NCI-H187 treated with DMSO at 0.1 percent for 48 hours (cell line): ENCODE results near the gene PPP1R1C.

Source experiments
- DNase-seq: peaks from one replicate; lab custom pipeline; 2025; lab: John Stamatoyannopoulos, UW

The PPP1R1C gene

GRCh38 chr2:182113334-182113733, 127.7 kb downstream of the PPP1R1C start:
- no peak for DNase-seq

DNA sequence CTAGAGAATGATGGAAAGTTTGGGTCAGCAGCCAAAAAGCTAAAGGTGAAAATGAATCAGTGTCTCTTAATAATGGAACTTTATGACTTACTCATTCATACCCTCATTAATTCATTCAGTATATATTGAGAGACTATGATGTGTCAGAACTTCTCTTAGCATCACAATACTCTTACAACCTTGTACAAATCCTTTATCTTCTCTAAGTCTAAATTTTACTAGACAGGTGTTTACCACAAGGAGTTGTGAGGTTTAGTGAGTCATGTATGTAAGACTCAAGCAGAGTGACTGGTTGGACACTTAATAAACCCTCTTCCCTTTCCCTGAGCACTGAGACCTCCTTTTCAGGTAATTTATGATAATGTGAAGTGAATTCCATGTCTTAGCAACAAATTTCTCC, 129.6 kb downstream of the PPP1R1C start:
- DNase-seq: no peak

DNA sequence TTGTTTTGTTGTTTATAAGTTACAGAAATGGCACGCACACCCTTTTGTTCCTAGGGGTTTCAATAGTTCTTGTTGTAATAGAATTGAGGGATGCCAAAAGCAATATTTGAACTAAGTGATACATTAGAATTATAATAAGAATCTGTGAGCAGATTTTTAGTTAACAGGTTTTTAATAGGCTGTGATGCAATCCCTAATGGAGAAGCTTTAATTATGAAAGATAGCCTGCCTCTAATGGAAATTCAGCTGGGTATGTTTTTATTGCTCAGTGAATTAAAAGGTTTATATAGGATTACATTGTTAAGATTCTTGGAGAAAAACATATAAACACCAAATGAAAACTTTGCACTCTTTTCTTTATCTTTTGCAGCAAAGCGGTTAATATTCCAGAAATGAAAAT, 131.1 kb downstream of the PPP1R1C start:
- no peak for DNase-seq

DNA sequence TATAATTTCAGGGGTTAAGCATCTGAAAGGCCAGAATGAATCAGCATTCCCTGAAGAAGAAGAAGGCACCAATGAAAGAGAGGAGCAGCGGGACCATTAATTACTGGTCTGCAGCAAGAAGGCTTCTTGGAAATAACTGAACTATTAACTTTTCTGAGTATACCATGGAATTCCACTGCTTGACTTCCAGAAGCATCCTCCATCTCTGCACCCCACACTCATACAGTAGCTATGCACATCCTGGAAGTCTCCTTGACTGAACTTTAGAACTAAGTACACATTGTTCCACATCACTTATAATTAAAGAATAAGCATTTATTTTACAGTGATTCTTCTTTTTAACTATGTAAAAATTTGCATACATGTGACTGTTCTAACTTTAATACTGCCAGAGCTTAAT, 131.5 kb downstream of the PPP1R1C start:
- DNase-seq: no peak

DNA sequence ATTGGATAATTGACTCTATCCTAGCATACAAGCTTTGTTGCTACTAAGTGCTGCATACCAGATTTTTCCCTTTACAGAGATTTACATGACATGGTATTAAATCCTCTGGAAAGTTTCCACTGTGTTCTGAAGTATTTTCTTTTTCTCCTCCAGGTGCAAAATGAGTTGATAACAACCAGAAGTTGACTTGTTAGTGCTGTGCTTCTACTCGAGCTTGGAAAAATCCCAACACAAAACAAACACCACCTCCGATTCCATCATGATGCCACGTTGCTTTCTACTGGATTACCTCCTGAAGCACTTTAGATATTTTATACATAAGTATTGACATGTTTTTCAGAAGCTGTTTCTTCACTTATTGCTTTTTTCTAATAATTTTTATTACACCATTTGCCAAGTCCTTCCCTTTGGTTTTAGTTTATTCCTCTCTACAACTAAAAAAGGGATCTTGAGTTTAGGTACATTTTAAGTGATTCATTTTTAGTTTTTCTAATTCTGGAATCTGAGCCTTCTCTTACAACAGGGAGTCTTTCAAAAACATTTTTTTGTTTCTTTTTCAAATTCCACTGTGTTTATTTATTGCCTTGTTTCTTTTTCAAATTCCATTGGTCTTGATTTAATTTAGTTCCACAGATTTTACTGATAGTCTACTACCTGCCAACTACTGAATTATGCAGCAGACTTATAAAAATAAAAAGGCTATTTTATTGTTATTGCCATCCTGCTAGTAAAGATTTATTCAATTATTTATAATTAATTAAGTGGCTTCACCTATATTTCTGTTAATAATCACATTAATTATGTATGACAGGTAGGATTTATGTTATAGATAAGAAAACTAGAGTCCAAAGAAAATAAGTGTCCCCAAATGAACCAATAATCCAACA, 143.4 kb downstream of the PPP1R1C start:
- DNase-seq: no peak

- DNase-seq: no peak
These were observed 147.0 kb downstream of the PPP1R1C start for GRCh38 chr2:182132605-182133004.

DNA sequence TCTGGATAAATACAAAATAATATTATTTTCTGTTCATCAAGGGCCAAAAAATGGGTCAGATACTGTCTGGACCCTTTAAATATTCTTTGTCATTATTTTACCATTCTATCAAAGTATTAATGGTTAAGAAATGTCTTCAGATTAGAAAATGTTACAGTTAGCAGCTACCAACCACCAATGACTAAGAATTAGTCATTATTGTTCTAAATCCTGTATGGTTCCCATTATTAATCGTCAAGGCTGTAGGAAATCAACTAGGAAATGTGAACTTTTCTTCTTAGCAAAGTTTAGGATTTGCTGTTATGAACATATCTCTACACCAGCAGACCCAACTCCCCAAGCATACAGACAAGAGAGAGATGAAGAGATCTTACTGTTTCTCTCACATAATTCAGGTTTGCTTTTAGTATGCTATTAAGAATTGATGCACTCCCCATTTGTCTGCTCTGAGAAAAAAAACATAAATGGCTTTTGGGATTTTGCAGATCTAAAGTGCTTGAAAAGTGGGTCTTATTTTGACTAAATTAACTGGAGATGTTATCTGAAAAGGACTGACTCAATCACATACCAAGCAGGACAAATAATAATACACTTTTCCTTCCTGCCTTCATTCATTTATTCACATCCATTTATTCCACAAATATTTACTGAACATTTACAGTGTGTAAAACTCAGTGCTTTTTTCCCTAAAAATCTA, 147.7 kb downstream of the PPP1R1C start:
- DNase-seq: no peak

DNA sequence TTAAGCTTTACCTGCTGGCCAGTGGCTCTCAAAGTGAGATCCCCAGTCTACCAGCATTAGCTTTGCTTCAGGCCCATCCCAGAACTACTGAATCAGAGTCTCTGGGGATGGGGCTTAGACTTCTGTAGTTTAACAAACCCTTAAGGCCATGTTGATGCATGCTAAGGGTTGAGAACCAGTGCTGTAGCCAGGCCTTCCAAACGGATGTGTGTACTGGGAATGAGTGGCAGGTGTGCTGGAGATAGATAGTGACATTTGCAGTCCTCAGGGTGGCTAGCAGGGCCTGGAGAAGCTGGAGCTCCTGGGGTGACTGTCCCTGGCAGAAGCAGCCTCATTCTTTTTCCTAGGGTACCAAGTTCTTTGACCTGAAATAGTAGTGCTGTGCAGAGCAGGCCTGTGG, 148.5 kb downstream of the PPP1R1C start:
- DNase-seq: no peak

GRCh38 chr2:182142062-182142461, 156.4 kb downstream of the PPP1R1C start:
- no peak for DNase-seq

- DNase-seq: no peak
These were observed 158.6 kb downstream of the PPP1R1C start for GRCh38 chr2:182144041-182144775.

GRCh38 chr2:182144776-182145165, 159.1 kb downstream of the PPP1R1C start:
- no peak for DNase-seq

DNA sequence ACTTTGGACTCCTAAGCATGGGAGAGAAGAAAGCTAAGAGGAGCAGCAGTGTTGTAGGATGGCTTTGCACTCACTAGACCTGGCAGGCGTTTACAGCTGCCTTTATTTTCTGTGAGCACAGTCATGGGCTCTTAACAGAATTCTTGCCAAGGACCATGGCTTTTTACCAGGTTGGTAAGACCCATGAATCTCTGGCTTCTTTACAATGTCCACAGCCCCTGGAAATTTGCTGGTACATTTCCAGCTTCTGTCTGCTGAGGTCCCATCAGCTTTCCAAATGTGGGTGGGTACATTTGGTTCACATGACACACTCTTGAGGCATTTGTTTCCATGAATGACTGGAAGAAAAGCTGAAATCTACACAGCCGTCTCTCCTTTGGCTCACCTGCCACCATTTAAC, 162.7 kb downstream of the PPP1R1C start:
- DNase-seq: no peak

- DNase-seq: no peak
These were observed 178.2 kb downstream of the PPP1R1C start for GRCh38 chr2:182163878-182164277.

- DNase-seq: no peak
These were observed 179.0 kb downstream of the PPP1R1C start for GRCh38 chr2:182164686-182165085.

DNA sequence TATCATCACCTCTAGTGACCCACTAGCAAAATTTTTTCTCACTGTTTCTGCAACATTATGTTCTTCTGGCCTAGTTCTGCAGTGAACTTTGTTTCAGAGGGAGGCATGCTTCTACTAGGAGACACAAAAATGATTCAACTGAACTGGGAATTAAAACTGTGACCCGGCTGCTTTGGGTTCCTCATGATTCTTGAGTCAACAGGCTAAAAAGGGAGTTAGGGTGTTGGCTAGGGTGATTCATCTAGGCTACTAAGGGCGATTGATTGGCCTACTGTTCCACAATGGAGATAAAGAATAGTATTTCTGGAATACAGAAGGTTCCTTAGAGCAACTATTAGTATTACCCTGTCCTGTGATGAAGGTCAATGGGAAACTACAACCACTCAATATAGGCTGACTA, 179.5 kb downstream of the PPP1R1C start:
- DNase-seq: no peak

GRCh38 chr2:182166406-182166805, 180.8 kb downstream of the PPP1R1C start:
- no peak for DNase-seq

DNA sequence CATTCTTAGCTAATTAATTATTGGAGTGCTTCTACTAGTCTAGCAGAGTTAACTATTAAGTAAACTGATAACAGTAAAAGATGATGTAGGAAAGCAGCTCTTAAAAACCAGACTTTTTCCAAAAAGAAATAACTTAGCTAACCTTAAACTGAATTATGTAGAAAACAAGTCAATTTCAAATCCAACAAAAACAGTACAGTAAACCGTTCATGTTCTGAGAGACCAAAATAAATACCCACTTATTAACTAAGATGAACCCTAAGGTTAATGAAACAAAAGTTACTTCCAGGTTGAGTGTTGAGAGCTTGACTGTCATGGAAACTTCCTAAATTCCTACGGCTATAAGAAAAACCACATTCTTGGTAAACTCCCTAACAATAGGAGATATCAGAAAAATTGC, 181.2 kb downstream of the PPP1R1C start:
- DNase-seq: no peak
